Activated naive CD4-positive, alpha-beta T cell treated with anti-CD3 and anti-CD28 coated beads, Interleukin-2, amount 50 U/mL, for 24 hours (primary cell): Measurements from ENCODE around the gene FXYD4.

Experiments used
- H3K27ac Mint-ChIP-seq: one replicate; pipeline ENCODE4 v1.8.0; 2021; ENCODE audit warnings: mild to moderate bottlenecking, mixed read lengths
- H3K27me3 Mint-ChIP-seq: one replicate; pipeline ENCODE4 v1.8.0; 2021; ENCODE audit warnings: mixed read lengths
- H3K36me3 Mint-ChIP-seq: one replicate; pipeline ENCODE4 v1.8.0; 2021; ENCODE audit warnings: mixed read lengths
- H3K4me1 Mint-ChIP-seq: one replicate; pipeline ENCODE4 v1.8.0; 2021; ENCODE audit warnings: mixed read lengths
- H3K4me3 Mint-ChIP-seq: one replicate; pipeline ENCODE4 v1.8.0; 2021; ENCODE audit warnings: mild to moderate bottlenecking, mixed read lengths
- H3K9me3 Mint-ChIP-seq: one replicate; pipeline ENCODE4 v1.8.0; 2021; ENCODE audit warnings: mixed read lengths

FXYD4 gene

GRCh38 chr10:43354879-43355380, 16.5 kb upstream of the FXYD4 start:
- H3K9me3 Mint-ChIP-seq, result no peaks in the 10 kb centered on the region
- no peak overlapping the region for H3K27ac Mint-ChIP-seq
- no peaks in the 10 kb centered on the region for H3K27me3 Mint-ChIP-seq
- H3K36me3 Mint-ChIP-seq, result no peaks in the 10 kb centered on the region
- H3K4me1 Mint-ChIP-seq, result peaks cover 7% of the 10 kb centered on the region
- H3K4me3 Mint-ChIP-seq, result no peak overlapping the region

- no peak overlapping the region for H3K27ac Mint-ChIP-seq
- H3K27me3 Mint-ChIP-seq, result no peaks in the 10 kb centered on the region
- H3K4me1 Mint-ChIP-seq, result peaks cover 12% of the 10 kb centered on the region
- no peak overlapping the region for H3K4me3 Mint-ChIP-seq
- no peaks in the 10 kb centered on the region for H3K36me3 Mint-ChIP-seq
- no peaks in the 10 kb centered on the region for H3K9me3 Mint-ChIP-seq
Measured at GRCh38 chr10:43355749-43356371, 15.6 kb upstream of the FXYD4 start.

GRCh38 chr10:43360086-43360485, 11.3 kb upstream of the FXYD4 start:
- Mint-ChIP-seq H3K9me3 (no peaks in the 10 kb centered on the region), H3K36me3 (no peaks in the 10 kb centered on the region), H3K27me3 (no peaks in the 10 kb centered on the region), H3K27ac (peak overlapping the region; percentile 59), H3K4me3 (peak overlapping the region; percentile 57), H3K4me1 (peaks cover 34% of the 10 kb centered on the region)

GRCh38 chr10:43361547-43362190, 9.8 kb upstream of the FXYD4 start:
- peaks cover 28% of the 10 kb centered on the region for H3K4me1 Mint-ChIP-seq
- H3K9me3 Mint-ChIP-seq, result no peaks in the 10 kb centered on the region
- no peaks in the 10 kb centered on the region for H3K36me3 Mint-ChIP-seq
- H3K4me3 Mint-ChIP-seq, result peak overlapping the region; percentile 98
- H3K27me3 Mint-ChIP-seq, result no peaks in the 10 kb centered on the region
- H3K27ac Mint-ChIP-seq, result peak overlapping the region; percentile 99

GRCh38 chr10:43362191-43362839, 9.1 kb upstream of the FXYD4 start:
- H3K4me1 Mint-ChIP-seq, result peaks cover 28% of the 10 kb centered on the region
- no peaks in the 10 kb centered on the region for H3K36me3 Mint-ChIP-seq
- peak overlapping the region; percentile 99 for H3K27ac Mint-ChIP-seq
- no peaks in the 10 kb centered on the region for H3K9me3 Mint-ChIP-seq
- H3K4me3 Mint-ChIP-seq, result peak overlapping the region; percentile 98
- no peaks in the 10 kb centered on the region for H3K27me3 Mint-ChIP-seq

GRCh38 chr10:43365001-43365400, 6.4 kb upstream of the FXYD4 start:
- H3K27me3 Mint-ChIP-seq, result no peaks in the 10 kb centered on the region
- H3K27ac Mint-ChIP-seq, result no peak overlapping the region
- no peaks in the 10 kb centered on the region for H3K9me3 Mint-ChIP-seq
- H3K36me3 Mint-ChIP-seq, result no peaks in the 10 kb centered on the region
- no peak overlapping the region for H3K4me3 Mint-ChIP-seq
- peaks cover 26% of the 10 kb centered on the region for H3K4me1 Mint-ChIP-seq

- Mint-ChIP-seq H3K9me3 (no peaks in the 10 kb centered on the region), H3K27ac (no peak overlapping the region), H3K4me1 (no peaks in the 10 kb centered on the region), H3K36me3 (no peaks in the 10 kb centered on the region), H3K27me3 (no peaks in the 10 kb centered on the region), H3K4me3 (no peak overlapping the region)
Measured at GRCh38 chr10:43369921-43370320, 1.5 kb upstream of the FXYD4 start.

GRCh38 chr10:43370671-43371215, 693 bp upstream of the FXYD4 start:
- H3K36me3 Mint-ChIP-seq, result no peaks in the 10 kb centered on the region
- no peak overlapping the region for H3K27ac Mint-ChIP-seq
- no peaks in the 10 kb centered on the region for H3K9me3 Mint-ChIP-seq
- no peaks in the 10 kb centered on the region for H3K27me3 Mint-ChIP-seq
- no peaks in the 10 kb centered on the region for H3K4me1 Mint-ChIP-seq
- H3K4me3 Mint-ChIP-seq, result no peak overlapping the region

GRCh38 chr10:43372765-43373361, 1.4 kb downstream of the FXYD4 start:
- no peak overlapping the region for H3K27ac Mint-ChIP-seq
- no peaks in the 10 kb centered on the region for H3K9me3 Mint-ChIP-seq

GRCh38 chr10:43373461-43373860, 2.0 kb downstream of the FXYD4 start:
- Mint-ChIP-seq H3K27ac (no peak overlapping the region), H3K4me1 (no peaks in the 10 kb centered on the region), H3K27me3 (no peaks in the 10 kb centered on the region), H3K4me3 (no peak overlapping the region), H3K36me3 (no peaks in the 10 kb centered on the region), H3K9me3 (no peaks in the 10 kb centered on the region)

More at GRCh38 chr10:43372765-43373361, 1.4 kb downstream of the FXYD4 start:
- Mint-ChIP-seq H3K4me3 (no peak overlapping the region), H3K36me3 (no peaks in the 10 kb centered on the region), H3K4me1 (no peaks in the 10 kb centered on the region), H3K27me3 (no peaks in the 10 kb centered on the region)

GRCh38 chr10:43374194-43374593, 2.8 kb downstream of the FXYD4 start:
- no peak overlapping the region for H3K27ac Mint-ChIP-seq
- no peaks in the 10 kb centered on the region for H3K36me3 Mint-ChIP-seq
- H3K27me3 Mint-ChIP-seq, result no peaks in the 10 kb centered on the region
- no peaks in the 10 kb centered on the region for H3K9me3 Mint-ChIP-seq
- no peak overlapping the region for H3K4me3 Mint-ChIP-seq
- no peaks in the 10 kb centered on the region for H3K4me1 Mint-ChIP-seq

- Mint-ChIP-seq H3K4me1 (peaks cover under 1% of the 10 kb centered on the region), H3K36me3 (no peaks in the 10 kb centered on the region), H3K27ac (no peak overlapping the region), H3K4me3 (no peak overlapping the region), H3K27me3 (no peaks in the 10 kb centered on the region), H3K9me3 (no peaks in the 10 kb centered on the region)
Measured at GRCh38 chr10:43375401-43376020, 4.1 kb downstream of the FXYD4 start.

- H3K27ac Mint-ChIP-seq, result no peak overlapping the region
- no peak overlapping the region for H3K4me3 Mint-ChIP-seq
- H3K27me3 Mint-ChIP-seq, result no peaks in the 10 kb centered on the region
- H3K36me3 Mint-ChIP-seq, result no peaks in the 10 kb centered on the region
- H3K9me3 Mint-ChIP-seq, result no peaks in the 10 kb centered on the region
- H3K4me1 Mint-ChIP-seq, result peaks cover 5% of the 10 kb centered on the region
Measured at GRCh38 chr10:43376046-43376635, 4.7 kb downstream of the FXYD4 start.

- H3K27ac Mint-ChIP-seq, result no peak overlapping the region
- H3K27me3 Mint-ChIP-seq, result no peaks in the 10 kb centered on the region
- H3K9me3 Mint-ChIP-seq, result no peaks in the 10 kb centered on the region
- no peaks in the 10 kb centered on the region for H3K36me3 Mint-ChIP-seq
- H3K4me1 Mint-ChIP-seq, result peaks cover 5% of the 10 kb centered on the region
- H3K4me3 Mint-ChIP-seq, result no peak overlapping the region
Measured at GRCh38 chr10:43376828-43377423, 5.5 kb downstream of the FXYD4 start.

- no peaks in the 10 kb centered on the region for H3K9me3 Mint-ChIP-seq
Measured at GRCh38 chr10:43377424-43377883, 6.0 kb downstream of the FXYD4 start.

More at GRCh38 chr10:43377424-43377883, 6.0 kb downstream of the FXYD4 start:
- Mint-ChIP-seq H3K27ac (no peak overlapping the region), H3K36me3 (no peaks in the 10 kb centered on the region), H3K4me1 (peaks cover 5% of the 10 kb centered on the region), H3K27me3 (no peaks in the 10 kb centered on the region), H3K4me3 (no peak overlapping the region)
